GM13976 (cell line): ENCODE data around the gene RPL18.
"Not testable (repeated sequence)": the region's sequence is repeated elsewhere in the genome, so short reads cannot be mapped to it uniquely, and the experiment has no call there.

Source experiments
- DNase-seq: peaks from one replicate; pipeline ENCODE4 v3.0.0; 2012; ENCODE audit warnings: low spot score
- in situ Hi-C: fragments of 300-500 bp; cut with MboI; formaldehyde crosslinking; loops from one replicate; pipeline ENCODE4 v1.12.0; 2022; ENCODE audit warnings: low sequenced_read_pairs, mixed read lengths, inconsistent platforms; ENCODE audit not compliant: unreplicated experiment
- TF ChIP-seq, protein P1 (sequence below): IDR thresholded peaks from 2 replicates; pipeline ENCODE4 v1.5.1; 2012; ENCODE audit warnings: borderline replicate concordance, mild to moderate bottlenecking; ENCODE audit not compliant: insufficient read depth; ENCODE audit errors: extremely low read depth, missing control alignments, control extremely low read depth

Gene RPL18

GRCh38 chr19:48634424-48635262 lies 15.7 kb upstream of the RPL18 start:
- in situ Hi-C loops: no loop called here
- peak; percentile 88 for DNase-seq
- TF ChIP-seq, protein P1, sequence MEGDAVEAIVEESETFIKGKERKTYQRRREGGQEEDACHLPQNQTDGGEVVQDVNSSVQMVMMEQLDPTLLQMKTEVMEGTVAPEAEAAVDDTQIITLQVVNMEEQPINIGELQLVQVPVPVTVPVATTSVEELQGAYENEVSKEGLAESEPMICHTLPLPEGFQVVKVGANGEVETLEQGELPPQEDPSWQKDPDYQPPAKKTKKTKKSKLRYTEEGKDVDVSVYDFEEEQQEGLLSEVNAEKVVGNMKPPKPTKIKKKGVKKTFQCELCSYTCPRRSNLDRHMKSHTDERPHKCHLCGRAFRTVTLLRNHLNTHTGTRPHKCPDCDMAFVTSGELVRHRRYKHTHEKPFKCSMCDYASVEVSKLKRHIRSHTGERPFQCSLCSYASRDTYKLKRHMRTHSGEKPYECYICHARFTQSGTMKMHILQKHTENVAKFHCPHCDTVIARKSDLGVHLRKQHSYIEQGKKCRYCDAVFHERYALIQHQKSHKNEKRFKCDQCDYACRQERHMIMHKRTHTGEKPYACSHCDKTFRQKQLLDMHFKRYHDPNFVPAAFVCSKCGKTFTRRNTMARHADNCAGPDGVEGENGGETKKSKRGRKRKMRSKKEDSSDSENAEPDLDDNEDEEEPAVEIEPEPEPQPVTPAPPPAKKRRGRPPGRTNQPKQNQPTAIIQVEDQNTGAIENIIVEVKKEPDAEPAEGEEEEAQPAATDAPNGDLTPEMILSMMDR: no peak

GRCh38 chr19:48634036-48634342 lies 15.0 kb upstream of the RPL18 start:
- DNase-seq: no peak
- in situ Hi-C loops: no loop called here
- TF ChIP-seq, protein P1: no peak

DNA sequence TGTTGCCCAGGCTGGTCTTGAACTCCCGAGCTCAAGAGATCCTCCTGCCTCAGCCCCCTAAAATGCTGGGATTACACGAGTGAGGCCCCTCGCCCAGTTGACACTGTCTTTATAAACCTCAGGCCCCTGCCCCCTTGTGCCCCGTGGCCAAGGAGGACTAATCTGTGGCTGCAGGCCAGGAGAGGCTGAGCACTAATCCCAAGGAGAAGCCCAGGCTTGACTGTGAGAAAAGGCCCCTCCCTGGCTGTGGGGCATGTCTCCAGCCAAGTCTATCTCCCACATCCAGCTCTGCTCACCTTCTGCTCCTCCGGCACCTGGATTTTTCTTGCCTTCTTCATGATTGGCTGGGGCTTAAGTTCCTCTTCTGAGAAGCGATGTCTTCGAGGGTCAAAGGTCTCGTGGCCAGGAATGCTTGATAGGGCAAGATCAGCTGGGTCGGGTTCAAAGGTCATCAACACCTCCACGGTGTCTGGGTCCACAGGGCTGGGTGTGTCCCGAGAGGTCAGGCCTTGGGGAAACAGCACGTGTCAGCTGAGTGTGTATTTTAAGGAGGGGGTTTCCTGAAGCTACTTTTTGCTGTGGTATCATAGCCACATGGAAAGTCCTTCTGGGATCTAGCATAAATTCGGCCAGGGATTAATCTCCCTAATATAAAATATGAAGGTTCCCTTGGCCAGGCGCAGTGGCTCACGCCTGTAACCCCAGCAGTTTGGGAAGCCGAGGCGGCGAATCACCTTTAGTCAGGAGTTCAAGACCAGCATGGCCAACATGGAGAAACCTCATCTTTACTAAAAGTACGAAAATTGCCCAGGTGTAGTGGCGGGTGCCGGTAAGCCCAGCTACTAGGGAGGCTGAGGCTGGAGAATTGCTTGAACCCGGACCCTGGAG lies 14.4 kb upstream of the RPL18 start:
- in situ Hi-C loops: no loop called here
- TF ChIP-seq, protein P1: no peak
- DNase-seq: no peak

- in situ Hi-C loops: no loop called here
- TF ChIP-seq, protein P1: no peak
- DNase-seq: no peak
Observed at GRCh38 chr19:48632692-48633147, 13.7 kb upstream of the RPL18 start.

DNA sequence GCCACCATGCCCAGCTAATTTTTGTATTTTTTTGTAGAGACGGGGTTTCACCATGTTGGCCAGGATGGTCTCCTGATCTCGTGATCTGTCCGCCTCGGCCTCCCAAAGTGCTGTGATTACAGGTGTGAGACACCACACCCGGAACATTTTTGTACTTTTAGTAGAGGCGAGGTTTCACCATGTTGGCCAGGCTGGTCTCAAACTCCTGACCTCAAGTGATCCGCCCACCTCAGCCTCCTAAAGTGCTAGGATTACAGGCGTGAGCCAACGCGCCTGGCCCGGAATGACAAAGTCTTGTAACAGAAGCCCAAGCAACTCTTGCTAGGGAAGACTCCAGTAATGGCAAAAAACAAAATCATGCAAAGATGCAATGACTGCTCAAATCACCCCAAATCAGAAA lies 13.3 kb upstream of the RPL18 start:
- in situ Hi-C loops: not testable (repeated sequence)

DNA sequence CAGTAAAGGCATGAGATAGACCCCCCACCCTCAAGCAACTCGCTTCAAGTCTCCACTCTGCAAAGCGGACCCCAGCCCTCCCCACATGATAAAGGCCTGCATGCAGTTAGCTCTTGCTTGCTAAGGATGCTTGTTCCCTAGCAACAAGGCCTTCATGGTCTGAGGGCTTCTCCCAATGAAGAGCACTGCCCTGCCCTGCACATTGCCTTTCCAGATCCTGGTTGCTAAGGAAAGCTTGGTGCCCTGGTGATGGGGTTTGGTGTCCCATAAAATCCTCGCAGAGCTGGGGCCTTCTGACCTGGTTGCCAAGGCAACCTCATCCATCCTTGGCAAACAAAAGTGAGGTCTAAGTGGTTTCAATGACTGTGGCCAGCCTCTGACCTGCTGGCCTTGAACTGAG lies 12.2 kb upstream of the RPL18 start:
- DNase-seq: no peak
- TF ChIP-seq, protein P1: no peak
- in situ Hi-C loops: no loop called here

More for the DNA sequence above, 13.3 kb upstream of the RPL18 start:
- not testable (repeated sequence) for DNase-seq

GRCh38 chr19:48630296-48631063 lies 11.5 kb upstream of the RPL18 start:
- DNase-seq: no peak
- TF ChIP-seq, protein P1: no peak
- in situ Hi-C loops: no loop called here
